HK-2 (cell line): Measurements from ENCODE around the gene HNF1A.

Experiments
- DNase-seq: peaks from one replicate; pipeline ENCODE4 v3.0.0-alpha.2; 2018; ENCODE audit not compliant: unreplicated experiment

Gene HNF1A

DNA sequence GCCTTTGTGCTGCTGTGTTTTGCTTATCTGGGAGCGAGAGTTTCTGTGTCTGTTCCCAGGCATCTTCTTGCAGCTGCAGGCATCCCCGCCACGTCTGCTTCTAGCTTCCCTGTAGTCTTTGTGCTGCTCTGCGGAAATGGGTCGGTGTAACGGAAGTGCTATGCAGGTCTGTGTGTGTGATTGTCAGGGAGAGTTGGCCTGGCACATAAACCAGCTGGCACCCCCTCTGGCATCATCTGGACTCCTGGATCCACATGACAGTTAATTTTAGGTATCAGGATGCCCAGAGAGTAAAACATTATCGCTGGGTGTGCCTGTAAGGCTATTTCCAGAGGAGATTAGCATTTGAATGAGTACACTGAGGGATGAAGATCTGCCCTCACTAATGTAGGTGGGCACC is 70.1 kb downstream of the HNF1A start:
- no peak for DNase-seq

DNA sequence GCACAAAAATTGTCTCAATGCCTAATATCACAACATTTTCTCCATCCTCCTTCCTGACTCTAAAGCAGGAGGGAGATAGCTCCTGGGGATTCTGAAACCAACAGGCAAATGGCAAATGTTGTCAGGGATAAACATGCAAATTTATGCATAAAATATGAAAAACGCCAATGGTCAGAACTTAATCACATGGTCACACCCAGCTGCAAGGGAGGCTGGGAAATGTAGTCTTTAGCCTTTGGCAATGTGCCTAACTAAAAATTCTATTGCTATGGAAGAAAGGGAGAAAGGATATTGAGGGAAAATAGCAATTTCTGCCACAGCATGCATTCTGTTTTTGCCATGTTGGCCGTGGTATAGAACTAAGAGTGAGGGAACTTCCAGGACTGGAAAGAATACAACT is 72.4 kb downstream of the HNF1A start:
- no peak for DNase-seq
